Liver (tissue), 5 donors: ENCODE measurements around the gene TSGA10IP. TPM values are rescaled to one million over a fixed set of nuclear protein-coding genes. Genes with fewer than 3 reads are reported as not detected.

Experiments used
- JUND ChIP-seq, 2 donors: IDR thresholded peaks; 2 replicates each; pipeline ENCODE4 v1.6.1; 2016; ENCODE audit warnings: antibody characterized with exemption in 2 of 2
- RXRA ChIP-seq, 2 donors: IDR thresholded peaks; 2 replicates each; pipeline ENCODE4 v1.6.1; 2017 to 2018; ENCODE audit warnings: antibody characterized with exemption in 2 of 2, mild to moderate bottlenecking in 1 of 2
- SP1 ChIP-seq: IDR thresholded peaks from 2 replicates; pipeline ENCODE4 v1.6.1; 2018; ENCODE audit warnings: antibody characterized with exemption, mild to moderate bottlenecking
- polyA plus RNA-seq, 2 donors: library from polyadenylated mRNA; stranded (reverse) in 1 of 2; unstranded in 1 of 2; fragments of 200-250 nt in 1 of 2; fragments of >200 nt in 1 of 2; fragmentation: Nextera tagmentation in 1 of 2; extraction: Ambion mirVana in 1 of 2; gene quantifications; one replicate each; pipeline versions ENCODE4 v1.2.1 to v1.2.3, GENCODE V29; 2013 to 2015
- total RNA-seq, 2 donors: library from RNA; depleted of rRNA; stranded (reverse); fragments of >200 nt; gene quantifications; one replicate each; pipeline ENCODE4 v1.2.3, GENCODE V29; 2014
- donor health status: healthy.
- donor health status: healthy.
- donor health status: healthy.

Gene TSGA10IP
- total and polyA plus RNA-seq, 4 donors = 0.02 TPM; not detected in 3

DNA sequence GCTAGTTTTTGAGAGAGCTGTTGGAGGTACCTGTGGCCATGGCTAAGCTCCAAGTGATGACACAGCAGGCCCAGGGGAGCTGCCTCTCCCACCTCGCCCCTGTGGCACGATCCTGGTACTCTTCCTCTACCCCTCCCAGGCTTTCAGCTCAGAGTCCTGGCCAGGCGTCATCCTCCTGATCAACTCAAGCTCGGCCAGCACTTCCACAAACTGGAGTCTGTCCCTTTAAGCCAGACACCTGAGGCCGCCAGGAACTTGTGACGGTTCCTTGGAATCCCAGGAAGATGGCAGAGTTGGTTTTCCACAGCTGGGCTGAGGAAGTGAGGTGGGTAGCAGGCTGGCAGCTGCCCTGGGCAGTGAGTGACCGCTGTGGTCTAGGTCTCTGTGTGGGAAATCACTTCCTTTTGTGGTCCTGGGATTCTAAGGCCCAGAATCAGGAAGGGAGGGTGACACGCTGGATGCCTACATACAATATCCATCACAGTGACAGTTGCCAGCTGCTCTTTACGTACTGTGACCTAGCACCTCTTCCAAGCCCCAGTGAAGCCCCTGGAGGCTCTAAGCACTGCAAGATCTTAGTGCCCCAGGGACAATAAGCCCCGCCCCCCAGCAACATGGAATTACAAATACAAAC, 63.3 kb downstream of the TSGA10IP start (continued):
- TF ChIP-seq SP1 (no peak), RXRA (IDR thresholded peaks at IDR 0.05) (no peak), JUND (IDR thresholded peaks at IDR 0.05) (no peak)

Other genes with a start within 250 kb of the TSGA10IP start
- gene KAT5, start 233.2 kb upstream of the TSGA10IP start, total RNA-seq = 10 to 100 TPM; 16.1 to 20.7 TPM
- gene KAT5, start 233.2 kb upstream of the TSGA10IP start, polyA plus RNA-seq = 10 to 100 TPM; 15.5 to 22.9 TPM
- 10 to 100 TPM; 20.5 to 32.4 TPM for gene RNASEH2C, start 224.7 kb upstream of the TSGA10IP start, total RNA-seq
- 10 to 100 TPM; 45.7 to 72.1 TPM for gene RNASEH2C, start 224.7 kb upstream of the TSGA10IP start, polyA plus RNA-seq
- gene AP5B1, start 164.5 kb upstream of the TSGA10IP start, total RNA-seq = 10 to 100 TPM in 1 of 2 donors, 1 to 10 TPM in 1; 4.7 to 10.8 TPM
- 1 to 10 TPM; 2.0 to 5.2 TPM for gene AP5B1, start 164.5 kb upstream of the TSGA10IP start, polyA plus RNA-seq
- gene OVOL1, start 158.4 kb upstream of the TSGA10IP start, total RNA-seq = under 1 TPM in 1 of 2 donors, not detected in 1; 0.05 TPM
- not detected for gene OVOL1, start 158.4 kb upstream of the TSGA10IP start, polyA plus RNA-seq
- gene SNX32, start 111.5 kb upstream of the TSGA10IP start, total RNA-seq = under 1 TPM; under 0.01 to 0.09 TPM
- gene SNX32, start 111.5 kb upstream of the TSGA10IP start, polyA plus RNA-seq = under 1 TPM; 0.02 to 0.38 TPM
- gene CFL1, start 87.3 kb upstream of the TSGA10IP start, total RNA-seq = 100 to 1,000 TPM; 184 to 186 TPM
- 100 to 1,000 TPM; 377 to 498 TPM for gene CFL1, start 87.3 kb upstream of the TSGA10IP start, polyA plus RNA-seq
- 10 to 100 TPM; 20.2 to 24.7 TPM for gene MUS81, start 85.0 kb upstream of the TSGA10IP start, total RNA-seq
- gene MUS81, start 85.0 kb upstream of the TSGA10IP start, polyA plus RNA-seq = 10 to 100 TPM; 11.0 to 12.9 TPM
- gene EFEMP2, start 72.7 kb upstream of the TSGA10IP start, total RNA-seq = 1 to 10 TPM; 5.0 to 5.2 TPM
- gene EFEMP2, start 72.7 kb upstream of the TSGA10IP start, polyA plus RNA-seq = 10 to 100 TPM in 1 of 2 donors, 1 to 10 TPM in 1; 5.5 to 10.7 TPM
- gene CTSW, start 65.6 kb upstream of the TSGA10IP start, total RNA-seq = 1 to 10 TPM; 1.3 to 2.9 TPM
- gene CTSW, start 65.6 kb upstream of the TSGA10IP start, polyA plus RNA-seq = 1 to 10 TPM; 2.0 to 2.2 TPM
- 10 to 100 TPM; 23.7 to 45.4 TPM for gene FIBP, start 57.0 kb upstream of the TSGA10IP start, total RNA-seq
- gene FIBP, start 57.0 kb upstream of the TSGA10IP start, polyA plus RNA-seq = 10 to 100 TPM; 27.2 to 30.9 TPM
- 1 to 10 TPM; 6.8 to 7.0 TPM for gene CCDC85B, start 54.8 kb upstream of the TSGA10IP start, total RNA-seq
- gene CCDC85B, start 54.8 kb upstream of the TSGA10IP start, polyA plus RNA-seq = 10 to 100 TPM in 1 of 2 donors, 1 to 10 TPM in 1; 4.3 to 12.6 TPM
- gene FOSL1, start 45.1 kb upstream of the TSGA10IP start, total RNA-seq = under 1 TPM in 1 of 2 donors, not detected in 1; 0.17 TPM
- under 1 TPM in 1 of 2 donors, not detected in 1; 0.20 TPM for gene FOSL1, start 45.1 kb upstream of the TSGA10IP start, polyA plus RNA-seq
- gene C11orf68, start 26.4 kb upstream of the TSGA10IP start, total RNA-seq = 1 to 10 TPM; 4.4 to 9.9 TPM
- 10 to 100 TPM; 12.6 to 15.4 TPM for gene C11orf68, start 26.4 kb upstream of the TSGA10IP start, polyA plus RNA-seq
- gene DRAP1, start 26.1 kb upstream of the TSGA10IP start, total RNA-seq = 10 to 100 TPM; 18.1 to 47.2 TPM
- 10 to 100 TPM; 37.3 to 57.3 TPM for gene DRAP1, start 26.1 kb upstream of the TSGA10IP start, polyA plus RNA-seq
- gene SART1, start 16.3 kb downstream of the TSGA10IP start, total RNA-seq = 10 to 100 TPM; 15.1 to 24.3 TPM
- gene SART1, start 16.3 kb downstream of the TSGA10IP start, polyA plus RNA-seq = 10 to 100 TPM; 13.6 to 15.1 TPM
- gene EIF1AD, start 56.7 kb downstream of the TSGA10IP start, total RNA-seq = 10 to 100 TPM; 15.9 to 18.2 TPM
- 10 to 100 TPM in 1 of 2 donors, 1 to 10 TPM in 1; 6.3 to 12.6 TPM for gene EIF1AD, start 56.7 kb downstream of the TSGA10IP start, polyA plus RNA-seq
- 10 to 100 TPM; 10.7 to 11.1 TPM for gene BANF1, start 57.0 kb downstream of the TSGA10IP start, total RNA-seq
- gene BANF1, start 57.0 kb downstream of the TSGA10IP start, polyA plus RNA-seq = 10 to 100 TPM; 83.0 to 100.0 TPM
- gene CST6, start 66.5 kb downstream of the TSGA10IP start, total RNA-seq = not detected
- not detected for gene CST6, start 66.5 kb downstream of the TSGA10IP start, polyA plus RNA-seq
- gene CATSPER1, start 81.0 kb downstream of the TSGA10IP start, total RNA-seq = under 1 TPM in 1 of 2 donors, not detected in 1; 0.17 TPM
- not detected for gene CATSPER1, start 81.0 kb downstream of the TSGA10IP start, polyA plus RNA-seq
- gene GAL3ST3, start 103.7 kb downstream of the TSGA10IP start, total RNA-seq = not detected
- gene GAL3ST3, start 103.7 kb downstream of the TSGA10IP start, polyA plus RNA-seq = not detected
- gene SF3B2, start 106.9 kb downstream of the TSGA10IP start, total RNA-seq = 10 to 100 TPM; 55.7 to 67.6 TPM
- gene SF3B2, start 106.9 kb downstream of the TSGA10IP start, polyA plus RNA-seq = 10 to 100 TPM; 50.5 to 58.7 TPM
- 1 to 10 TPM; 7.1 to 9.1 TPM for gene PACS1, start 124.8 kb downstream of the TSGA10IP start, total RNA-seq
- gene PACS1, start 124.8 kb downstream of the TSGA10IP start, polyA plus RNA-seq = 1 to 10 TPM; 2.7 to 7.6 TPM